Astrocyte (in vitro differentiated cells and primary cell): Measurements from ENCODE around the gene NR1H3. TPM values are rescaled to one million over a fixed set of nuclear protein-coding genes. Genes with fewer than 3 reads are reported as not detected.

ENCODE experiments used
- DNase-seq: peaks from one replicate; pipeline ENCODE4 v3.0.0-alpha.2; 2010; ENCODE audit warnings: low read depth
- FAIRE-seq: peaks from 2 replicates; lab custom pipeline; 2011; peaks lifted over from hg19 to GRCh38; lab: Jason Lieb, UNC
- H2AFZ ChIP-seq: 2 replicates; pipeline ENCODE4 v1.6.0; 2012; ENCODE audit warnings: low read depth, low read length, inconsistent platforms
- H3K27ac ChIP-seq: 2 replicates; pipeline ENCODE4 v1.5.1; 2011; ENCODE audit warnings: low read depth, low read length, inconsistent platforms
- H3K27me3 ChIP-seq: 2 replicates; pipeline ENCODE4 v1.6.0; 2011; ENCODE audit warnings: low read length, inconsistent platforms; ENCODE audit not compliant: insufficient read depth
- H3K36me3 ChIP-seq: 2 replicates; pipeline ENCODE4 v1.5.1; 2011; ENCODE audit warnings: low read length, inconsistent platforms; ENCODE audit not compliant: insufficient read depth
- H3K4me1 ChIP-seq: 2 replicates; pipeline ENCODE4 v1.5.1; 2011; ENCODE audit warnings: low read length, inconsistent platforms; ENCODE audit not compliant: insufficient read depth
- H3K4me2 ChIP-seq: 2 replicates; pipeline ENCODE4 v1.6.0; 2012; ENCODE audit warnings: low read length, inconsistent platforms
- H3K4me3 ChIP-seq: 2 replicates; pipeline ENCODE4 v1.5.1; 2011; ENCODE audit warnings: low read depth, mild to moderate bottlenecking, low read length, inconsistent platforms; ENCODE audit not compliant: insufficient read depth
- H3K79me2 ChIP-seq: 2 replicates; pipeline ENCODE4 v1.6.0; 2012; ENCODE audit warnings: mild to moderate bottlenecking, low read length, inconsistent platforms; ENCODE audit not compliant: insufficient read depth
- H3K9ac ChIP-seq: 2 replicates; pipeline ENCODE4 v1.6.0; 2012; ENCODE audit warnings: mild to moderate bottlenecking, low read length, inconsistent platforms
- H3K9me3 ChIP-seq: 2 replicates; pipeline ENCODE4 v1.5.1; 2012; ENCODE audit warnings: low read depth, mild to moderate bottlenecking, low read length, inconsistent platforms; ENCODE audit not compliant: insufficient read depth
- H4K20me1 ChIP-seq: 2 replicates; pipeline ENCODE4 v1.6.0; 2012; ENCODE audit warnings: low read length, inconsistent platforms; ENCODE audit not compliant: insufficient read depth
- H3K27ac Mint-ChIP-seq: one replicate; pipeline ENCODE4 v1.8.0; 2021; ENCODE audit warnings: mild to moderate bottlenecking, mixed read lengths; ENCODE audit not compliant: unreplicated experiment
- H3K27me3 Mint-ChIP-seq: one replicate; pipeline ENCODE4 v1.8.0; 2021; ENCODE audit warnings: low read depth, mixed read lengths; ENCODE audit not compliant: unreplicated experiment
- H3K36me3 Mint-ChIP-seq: one replicate; pipeline ENCODE4 v1.8.0; 2021; ENCODE audit warnings: low read depth, mixed read lengths; ENCODE audit not compliant: unreplicated experiment
- H3K4me1 Mint-ChIP-seq: one replicate; pipeline ENCODE4 v1.8.0; 2021; ENCODE audit warnings: low read depth, mixed read lengths; ENCODE audit not compliant: unreplicated experiment
- H3K4me3 Mint-ChIP-seq: one replicate; pipeline ENCODE4 v1.8.0; 2021; ENCODE audit warnings: mild to moderate bottlenecking, moderate library complexity, mixed read lengths; ENCODE audit not compliant: unreplicated experiment
- H3K9me3 Mint-ChIP-seq: one replicate; pipeline ENCODE4 v1.8.0; 2021; ENCODE audit warnings: mild to moderate bottlenecking, mixed read lengths; ENCODE audit not compliant: unreplicated experiment
- CTCF ChIP-seq: IDR thresholded peaks from 2 replicates; pipeline ENCODE4 v1.5.1; 2011; ENCODE audit warnings: low read depth, mild to moderate bottlenecking, inconsistent platforms, low read length, moderate library complexity; ENCODE audit not compliant: insufficient read depth
- EZH2 ChIP-seq: IDR thresholded peaks from 2 replicates; pipeline ENCODE4 v1.6.1; 2012; ENCODE audit warnings: mild to moderate bottlenecking, low read length, inconsistent platforms; ENCODE audit not compliant: insufficient read depth
- total RNA-seq: library from RNA; stranded (reverse); gene quantifications from 2 replicates; pipeline ENCODE4 v1.2.1, GENCODE V29; 2021

Gene NR1H3
- total RNA-seq, 1 donor from 2014 or later, result 11.2 TPM

- H3K27ac Mint-ChIP-seq, result no peak overlapping the region
- peaks cover 13% of the 10 kb centered on the region for H3K36me3 ChIP-seq
- H3K4me1 ChIP-seq, result peaks cover 12% of the 10 kb centered on the region
- H3K9me3 Mint-ChIP-seq, result peaks cover 3% of the 10 kb centered on the region
- no peak overlapping the region for H2AFZ ChIP-seq
- FAIRE-seq (no peak), DNase-seq (no peak)
- peaks cover 28% of the 10 kb centered on the region for H3K79me2 ChIP-seq
- H3K36me3 Mint-ChIP-seq, result peaks cover 30% of the 10 kb centered on the region
- H3K9me3 ChIP-seq, result no peaks in the 10 kb centered on the region
- H3K27ac ChIP-seq, result no peak overlapping the region
- H3K27me3 ChIP-seq, result no peaks in the 10 kb centered on the region
- H3K9ac ChIP-seq, result no peak overlapping the region
- H3K4me3 Mint-ChIP-seq, result no peak overlapping the region
- no peak overlapping the region for H3K4me2 ChIP-seq
- H4K20me1 ChIP-seq, result peaks cover 4% of the 10 kb centered on the region
- H3K4me1 Mint-ChIP-seq, result peaks cover 24% of the 10 kb centered on the region
- H3K4me3 ChIP-seq, result no peak overlapping the region
- TF ChIP-seq CTCF (no peak), EZH2 (no peak)
- no peaks in the 10 kb centered on the region for H3K27me3 Mint-ChIP-seq
These were observed 13.1 kb upstream of the NR1H3 start for GRCh38 chr11:47244448-47245350.

- no peak overlapping the region for H3K27ac ChIP-seq
- peaks cover 11% of the 10 kb centered on the region for H3K36me3 ChIP-seq
- no peak overlapping the region for H3K4me2 ChIP-seq
- DNase-seq (no peak), FAIRE-seq (no peak)
- Mint-ChIP-seq H3K4me1 (peaks cover 23% of the 10 kb centered on the region), H3K9me3 (peaks cover 3% of the 10 kb centered on the region), H3K4me3 (peak overlapping the region; percentile 60), H3K27me3 (no peaks in the 10 kb centered on the region), H3K27ac (peak overlapping the region; percentile 62), H3K36me3 (peaks cover 24% of the 10 kb centered on the region)
- no peaks in the 10 kb centered on the region for H3K27me3 ChIP-seq
- no peaks in the 10 kb centered on the region for H3K9me3 ChIP-seq
- H2AFZ ChIP-seq, result no peak overlapping the region
- H4K20me1 ChIP-seq, result peaks cover 4% of the 10 kb centered on the region
- no peak for TF ChIP-seq CTCF
- no peak for TF ChIP-seq EZH2
- H3K4me1 ChIP-seq, result peaks cover 12% of the 10 kb centered on the region
- H3K79me2 ChIP-seq, result peaks cover 28% of the 10 kb centered on the region
- H3K9ac ChIP-seq, result no peak overlapping the region
- H3K4me3 ChIP-seq, result no peak overlapping the region
These were observed 12.0 kb upstream of the NR1H3 start for GRCh38 chr11:47245611-47246357.
